ENCODE data around the gene CARS1.
A peak's percentile ranks its signal among the peaks of the same experiment; 100 is the strongest.

The CARS1 gene

GRCh38 chr11:3001496-3001895, 55.7 kb downstream of the CARS1 start:
- Histone ChIP-seq H3K4me3 (ENCODE audit: low read length in 2 of 2) (no peak overlapping the region), H3K9ac (ENCODE audit: low read depth in 1 of 2, low read length in 2 of 2) (no peak overlapping the region), H3K36me3 (ENCODE audit: control insufficient read depth in 2 of 2, insufficient read depth in 2 of 2, low read length in 2 of 2) (peaks cover 44 to 48% of the 10 kb centered on the region in 2 donors), H3K9me3 (ENCODE audit: control insufficient read depth in 2 of 2, low read length in 2 of 2) (no peaks in the 10 kb centered on the region), H3K27me3 (ENCODE audit: control insufficient read depth in 2 of 2, insufficient read depth in 2 of 2, low read length in 2 of 2) (no peaks in the 10 kb centered on the region), H3K27ac (ENCODE audit: low read depth in 2 of 2, low read length in 2 of 2) (peak overlapping the region in 1 of 2 donors; percentile 38), H3K4me1 (ENCODE audit: control insufficient read depth in 2 of 2, insufficient read depth in 2 of 2, low read length in 2 of 2) (peaks cover 0 to 12% of the 10 kb centered on the region in 2 donors)

DNA sequence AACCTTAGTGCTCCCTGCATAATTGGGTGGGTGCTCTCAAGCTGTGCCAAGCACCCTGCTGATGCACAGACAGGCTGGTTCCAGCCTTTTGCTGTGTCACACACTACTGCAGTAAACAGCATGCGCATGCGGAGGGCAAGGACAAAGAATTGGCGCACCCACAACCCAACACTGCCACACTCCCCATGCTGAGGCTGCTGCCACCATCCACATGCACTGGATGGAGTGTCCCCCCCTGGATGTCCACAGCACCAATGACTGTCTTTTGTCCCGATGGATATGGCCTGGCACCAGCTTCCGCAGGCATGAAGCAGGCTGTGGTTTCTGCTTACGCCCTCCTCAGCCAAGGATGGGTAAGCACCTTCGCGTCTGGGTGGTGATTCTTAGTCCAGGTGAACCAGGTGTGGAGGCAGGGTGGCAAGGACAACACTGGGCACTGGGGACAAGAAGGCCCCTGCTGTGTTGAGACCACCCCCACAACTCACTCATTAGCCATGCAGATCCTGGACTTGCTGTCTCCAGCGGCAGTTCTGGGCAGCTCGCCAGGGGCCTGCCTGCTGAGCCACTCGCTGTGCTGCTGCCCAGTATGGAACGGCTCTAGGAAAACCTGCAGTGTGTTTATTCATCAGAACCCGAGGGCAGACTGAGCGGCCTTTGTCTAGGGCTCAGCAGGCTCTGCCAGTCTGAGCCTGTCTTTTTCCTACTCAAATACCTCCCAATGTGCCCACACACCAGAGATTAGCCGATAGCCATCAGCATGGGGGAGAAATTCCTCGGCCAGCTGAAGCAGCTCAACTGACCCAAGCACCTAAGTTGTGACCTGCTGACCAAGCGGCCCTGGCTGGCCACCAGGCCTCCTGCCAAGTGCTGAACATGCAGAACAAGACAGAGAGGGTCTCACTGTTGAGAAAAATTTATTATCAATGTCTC, 56.9 kb downstream of the CARS1 start:
- peaks cover 0 to 12% of the 10 kb centered on the region in 2 donors for H3K4me1 ChIP-seq (ENCODE audit: control insufficient read depth in 2 of 2, insufficient read depth in 2 of 2, low read length in 2 of 2)
- peaks cover 44 to 48% of the 10 kb centered on the region in 2 donors for H3K36me3 ChIP-seq (ENCODE audit: control insufficient read depth in 2 of 2, insufficient read depth in 2 of 2, low read length in 2 of 2)
- peak overlapping the region in 1 of 2 donors; percentile 11 for H3K27ac ChIP-seq (ENCODE audit: low read depth in 2 of 2, low read length in 2 of 2)
- no peaks in the 10 kb centered on the region for H3K27me3 ChIP-seq (ENCODE audit: control insufficient read depth in 2 of 2, insufficient read depth in 2 of 2, low read length in 2 of 2)
- H3K9me3 ChIP-seq (ENCODE audit: control insufficient read depth in 2 of 2, low read length in 2 of 2): no peaks in the 10 kb centered on the region
- no peak overlapping the region for H3K9ac ChIP-seq (ENCODE audit: low read depth in 1 of 2, low read length in 2 of 2)
- H3K4me3 ChIP-seq (ENCODE audit: low read length in 2 of 2): no peak overlapping the region

- Histone ChIP-seq H3K9ac (ENCODE audit: low read depth in 1 of 2, low read length in 2 of 2) (no peak overlapping the region), H3K4me1 (ENCODE audit: control insufficient read depth in 2 of 2, insufficient read depth in 2 of 2, low read length in 2 of 2) (peaks cover 0 to 12% of the 10 kb centered on the region in 2 donors), H3K27me3 (ENCODE audit: control insufficient read depth in 2 of 2, insufficient read depth in 2 of 2, low read length in 2 of 2) (no peaks in the 10 kb centered on the region), H3K9me3 (ENCODE audit: control insufficient read depth in 2 of 2, low read length in 2 of 2) (no peaks in the 10 kb centered on the region), H3K27ac (ENCODE audit: low read depth in 2 of 2, low read length in 2 of 2) (no peak overlapping the region), H3K4me3 (ENCODE audit: low read length in 2 of 2) (no peak overlapping the region), H3K36me3 (ENCODE audit: control insufficient read depth in 2 of 2, insufficient read depth in 2 of 2, low read length in 2 of 2) (peaks cover 43 to 46% of the 10 kb centered on the region in 2 donors)
Measured at GRCh38 chr11:2999464-2999998, 57.7 kb downstream of the CARS1 start.

GRCh38 chr11:2998073-2998850, 59.0 kb downstream of the CARS1 start:
- Histone ChIP-seq H3K27ac (ENCODE audit: low read depth in 2 of 2, low read length in 2 of 2) (no peak overlapping the region), H3K9ac (ENCODE audit: low read depth in 1 of 2, low read length in 2 of 2) (no peak overlapping the region), H3K9me3 (ENCODE audit: control insufficient read depth in 2 of 2, low read length in 2 of 2) (no peaks in the 10 kb centered on the region), H3K36me3 (ENCODE audit: control insufficient read depth in 2 of 2, insufficient read depth in 2 of 2, low read length in 2 of 2) (peaks cover 30 to 33% of the 10 kb centered on the region in 2 donors), H3K27me3 (ENCODE audit: control insufficient read depth in 2 of 2, insufficient read depth in 2 of 2, low read length in 2 of 2) (no peaks in the 10 kb centered on the region), H3K4me1 (ENCODE audit: control insufficient read depth in 2 of 2, insufficient read depth in 2 of 2, low read length in 2 of 2) (peaks cover 0 to 12% of the 10 kb centered on the region in 2 donors), H3K4me3 (ENCODE audit: low read length in 2 of 2) (no peak overlapping the region)

DNA sequence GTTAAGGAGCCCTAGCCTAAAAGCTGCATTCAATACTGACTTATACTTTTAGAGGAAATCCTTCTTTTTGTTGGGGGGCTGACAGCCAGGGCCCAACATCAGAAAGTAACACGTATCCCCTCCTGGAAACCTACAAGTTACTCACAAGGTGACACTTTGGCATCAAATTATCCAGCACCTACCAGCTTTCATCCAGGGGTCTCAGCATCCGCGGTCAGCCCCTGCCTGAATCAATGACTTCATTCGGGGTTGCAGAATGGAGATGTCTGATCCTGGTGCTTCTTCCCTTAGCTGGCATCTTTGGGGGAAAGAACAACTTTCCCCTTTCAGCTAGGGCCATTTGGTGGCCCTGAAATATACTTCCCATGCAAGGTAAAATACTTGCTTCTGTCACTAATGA, 59.8 kb downstream of the CARS1 start:
- H3K27ac ChIP-seq (ENCODE audit: low read depth in 2 of 2, low read length in 2 of 2): no peak overlapping the region
- H3K4me3 ChIP-seq (ENCODE audit: low read length in 2 of 2): no peak overlapping the region
- H3K9ac ChIP-seq (ENCODE audit: low read depth in 1 of 2, low read length in 2 of 2): no peak overlapping the region
- H3K27me3 ChIP-seq (ENCODE audit: control insufficient read depth in 2 of 2, insufficient read depth in 2 of 2, low read length in 2 of 2): no peaks in the 10 kb centered on the region
- H3K36me3 ChIP-seq (ENCODE audit: control insufficient read depth in 2 of 2, insufficient read depth in 2 of 2, low read length in 2 of 2): peaks cover 22 to 26% of the 10 kb centered on the region in 2 donors
- H3K9me3 ChIP-seq (ENCODE audit: control insufficient read depth in 2 of 2, low read length in 2 of 2): no peaks in the 10 kb centered on the region
- peaks cover 5 to 16% of the 10 kb centered on the region in 2 donors for H3K4me1 ChIP-seq (ENCODE audit: control insufficient read depth in 2 of 2, insufficient read depth in 2 of 2, low read length in 2 of 2)

DNA sequence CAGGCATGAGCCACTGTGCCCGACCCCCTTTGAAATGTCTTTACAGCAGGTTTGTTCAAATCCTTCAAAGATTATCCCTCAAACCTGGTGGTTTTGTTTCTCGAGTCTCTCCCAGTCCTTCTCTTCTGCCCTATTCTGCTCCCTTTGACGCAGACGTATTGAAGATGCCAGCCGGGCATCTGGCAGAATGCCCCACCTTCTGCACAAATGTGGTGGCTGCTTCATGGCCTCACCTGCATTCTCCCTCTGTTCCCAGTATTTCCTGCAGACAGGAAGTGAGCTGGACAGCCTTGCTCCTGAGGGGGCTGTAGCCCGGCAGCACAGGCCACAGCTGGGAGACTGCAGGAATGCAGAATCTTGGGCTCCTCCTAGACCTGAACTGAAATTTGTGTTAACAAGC, 60.2 kb downstream of the CARS1 start:
- Histone ChIP-seq H3K9ac (ENCODE audit: low read depth in 1 of 2, low read length in 2 of 2) (no peak overlapping the region), H3K27ac (ENCODE audit: low read depth in 2 of 2, low read length in 2 of 2) (no peak overlapping the region), H3K4me3 (ENCODE audit: low read length in 2 of 2) (no peak overlapping the region), H3K36me3 (ENCODE audit: control insufficient read depth in 2 of 2, insufficient read depth in 2 of 2, low read length in 2 of 2) (peaks cover 18 to 21% of the 10 kb centered on the region in 2 donors), H3K9me3 (ENCODE audit: control insufficient read depth in 2 of 2, low read length in 2 of 2) (no peaks in the 10 kb centered on the region), H3K4me1 (ENCODE audit: control insufficient read depth in 2 of 2, insufficient read depth in 2 of 2, low read length in 2 of 2) (peaks cover 5 to 16% of the 10 kb centered on the region in 2 donors), H3K27me3 (ENCODE audit: control insufficient read depth in 2 of 2, insufficient read depth in 2 of 2, low read length in 2 of 2) (no peaks in the 10 kb centered on the region)

GRCh38 chr11:2995893-2996554, 61.2 kb downstream of the CARS1 start:
- H3K4me3 ChIP-seq (ENCODE audit: low read length in 2 of 2): no peak overlapping the region
- H3K27me3 ChIP-seq (ENCODE audit: control insufficient read depth in 2 of 2, insufficient read depth in 2 of 2, low read length in 2 of 2): no peaks in the 10 kb centered on the region
- H3K36me3 ChIP-seq (ENCODE audit: control insufficient read depth in 2 of 2, insufficient read depth in 2 of 2, low read length in 2 of 2): peaks cover 9 to 12% of the 10 kb centered on the region in 2 donors
- H3K9me3 ChIP-seq (ENCODE audit: control insufficient read depth in 2 of 2, low read length in 2 of 2): no peaks in the 10 kb centered on the region
- no peak overlapping the region for H3K27ac ChIP-seq (ENCODE audit: low read depth in 2 of 2, low read length in 2 of 2)
- H3K9ac ChIP-seq (ENCODE audit: low read depth in 1 of 2, low read length in 2 of 2): no peak overlapping the region
- H3K4me1 ChIP-seq (ENCODE audit: control insufficient read depth in 2 of 2, insufficient read depth in 2 of 2, low read length in 2 of 2): peaks cover 8 to 18% of the 10 kb centered on the region in 2 donors

DNA sequence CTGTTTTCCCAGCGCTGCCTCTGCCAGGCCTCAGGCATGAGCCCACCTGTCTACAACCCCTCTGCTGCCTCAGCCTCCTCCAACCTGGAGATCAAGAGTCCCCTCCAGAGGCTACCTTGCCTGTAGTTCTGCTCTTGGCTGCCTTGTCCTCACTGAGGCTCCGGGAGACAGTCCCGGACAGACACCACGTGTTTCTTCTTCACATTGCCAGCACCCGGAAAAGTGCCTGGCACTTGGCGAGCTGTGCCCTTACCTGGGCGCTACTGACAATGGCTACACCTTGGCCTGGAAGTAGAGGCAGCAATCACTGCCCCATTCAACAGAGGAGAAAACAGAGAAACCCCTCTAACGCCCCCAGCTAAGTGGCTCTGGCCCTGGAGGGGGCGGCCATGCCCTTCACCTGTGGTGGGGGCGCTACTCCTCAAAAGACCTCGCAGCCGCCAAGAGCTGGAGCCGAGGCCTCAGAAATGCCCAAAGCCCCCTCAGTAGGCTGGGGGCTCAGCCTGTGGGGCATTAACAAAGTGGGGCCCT, 62.1 kb downstream of the CARS1 start:
- no peak overlapping the region for H3K4me3 ChIP-seq (ENCODE audit: low read length in 2 of 2)
- H3K27ac ChIP-seq (ENCODE audit: low read depth in 2 of 2, low read length in 2 of 2): no peak overlapping the region
- H3K36me3 ChIP-seq (ENCODE audit: control insufficient read depth in 2 of 2, insufficient read depth in 2 of 2, low read length in 2 of 2): peaks cover 2 to 3% of the 10 kb centered on the region in 2 donors
- H3K9me3 ChIP-seq (ENCODE audit: control insufficient read depth in 2 of 2, low read length in 2 of 2): no peaks in the 10 kb centered on the region
- H3K4me1 ChIP-seq (ENCODE audit: control insufficient read depth in 2 of 2, insufficient read depth in 2 of 2, low read length in 2 of 2): peaks cover 14 to 22% of the 10 kb centered on the region in 2 donors
- no peaks in the 10 kb centered on the region for H3K27me3 ChIP-seq (ENCODE audit: control insufficient read depth in 2 of 2, insufficient read depth in 2 of 2, low read length in 2 of 2)
- H3K9ac ChIP-seq (ENCODE audit: low read depth in 1 of 2, low read length in 2 of 2): no peak overlapping the region

DNA sequence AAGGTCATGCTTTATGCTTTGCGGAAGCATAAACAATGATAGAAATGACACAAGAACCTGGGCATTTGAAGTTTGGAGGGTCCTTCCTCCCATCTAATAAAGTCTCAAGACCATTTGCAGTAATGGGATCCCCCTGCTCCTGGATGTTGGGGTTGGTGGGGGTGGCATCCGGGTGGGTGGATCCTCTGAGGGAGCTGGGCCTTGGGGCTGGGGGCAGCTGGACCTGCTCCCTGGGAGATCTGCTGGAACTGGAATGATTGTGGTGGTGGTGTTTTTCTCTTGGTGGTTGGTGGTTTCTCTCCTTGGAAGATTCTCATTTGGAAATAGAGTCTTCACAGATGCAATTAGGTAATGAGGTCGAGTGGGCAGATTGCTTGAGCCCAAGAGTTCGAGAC, 62.9 kb downstream of the CARS1 start:
- H3K9me3 ChIP-seq (ENCODE audit: control insufficient read depth in 2 of 2, low read length in 2 of 2): no peaks in the 10 kb centered on the region
- no peak overlapping the region for H3K27ac ChIP-seq (ENCODE audit: low read depth in 2 of 2, low read length in 2 of 2)
- H3K36me3 ChIP-seq (ENCODE audit: control insufficient read depth in 2 of 2, insufficient read depth in 2 of 2, low read length in 2 of 2): no peaks in the 10 kb centered on the region
- H3K27me3 ChIP-seq (ENCODE audit: control insufficient read depth in 2 of 2, insufficient read depth in 2 of 2, low read length in 2 of 2): no peaks in the 10 kb centered on the region
- H3K9ac ChIP-seq (ENCODE audit: low read depth in 1 of 2, low read length in 2 of 2): no peak overlapping the region
- no peak overlapping the region for H3K4me3 ChIP-seq (ENCODE audit: low read length in 2 of 2)
- peaks cover 14 to 29% of the 10 kb centered on the region in 2 donors for H3K4me1 ChIP-seq (ENCODE audit: control insufficient read depth in 2 of 2, insufficient read depth in 2 of 2, low read length in 2 of 2)
